ENCODE results near the gene TAMALIN.

The TAMALIN gene

GRCh38 chr12:52013626-52014310 is 7.0 kb downstream of the TAMALIN start:
- no peak overlapping the region for H3K27ac ChIP-seq
- no peak for TF ChIP-seq CTCF (conservative IDR thresholded peaks at IDR 0.05)

GRCh38 chr12:52014567-52015530 is 8.1 kb downstream of the TAMALIN start:
- TF ChIP-seq CTCF (conservative IDR thresholded peaks at IDR 0.05): no peak
- no peak overlapping the region for H3K27ac ChIP-seq

- H3K27ac ChIP-seq: no peak overlapping the region
- TF ChIP-seq CTCF (conservative IDR thresholded peaks at IDR 0.05): no peak
Measured at GRCh38 chr12:52015532-52016041, 8.8 kb downstream of the TAMALIN start.

- TF ChIP-seq CTCF (conservative IDR thresholded peaks at IDR 0.05): no peak
- H3K27ac ChIP-seq: no peak overlapping the region
Measured at GRCh38 chr12:52018433-52019112, 11.8 kb downstream of the TAMALIN start.

- no peak for TF ChIP-seq CTCF (conservative IDR thresholded peaks at IDR 0.05)
Measured at GRCh38 chr12:52019113-52019770, 12.5 kb downstream of the TAMALIN start.

GRCh38 chr12:52020539-52021336 is 14.0 kb downstream of the TAMALIN start:
- H3K27ac ChIP-seq: no peak overlapping the region
- peak; percentile 86 for TF ChIP-seq CTCF (conservative IDR thresholded peaks at IDR 0.05)

More at GRCh38 chr12:52019113-52019770, 12.5 kb downstream of the TAMALIN start:
- no peak overlapping the region for H3K27ac ChIP-seq

Measured in VCaP (cell line).